ENCODE data around the gene TOPBP1. TPM values are rescaled to one million over a fixed set of nuclear protein-coding genes. Genes with fewer than 3 reads are reported as not detected.
"Not testable (repeated sequence)": the region's sequence is repeated elsewhere in the genome, so short reads cannot be mapped to it uniquely, and the experiment has no call there.

TOPBP1 gene
- polyA plus RNA-seq, 1 donor (not counting 4 experiments of a cell fraction or from before 2014, with no cell fraction given) = 26.1 TPM

- Histone ChIP-seq H3K79me2 (ENCODE audit: control insufficient read depth, insufficient read depth, low read length) (no peaks in the 10 kb centered on the region), H3K4me3 (ENCODE audit: control insufficient read depth in 2 of 3, extremely low read depth in 1 of 3, insufficient read depth in 2 of 3, low read depth in 1 of 3, low read length in 3 of 3) (no peak overlapping the region), H3K27ac (ENCODE audit: control insufficient read depth, insufficient read depth, low read length) (no peak overlapping the region), H3K4me1 (ENCODE audit: control insufficient read depth, extremely low read depth, insufficient read depth, low read length) (no peaks in the 10 kb centered on the region), H3K9ac (ENCODE audit: control insufficient read depth, extremely low read depth, insufficient read depth, low read length) (no peak overlapping the region), H4K20me1 (ENCODE audit: control insufficient read depth, extremely low read depth, insufficient read depth, low read length) (no peaks in the 10 kb centered on the region), H3K9me1 (ENCODE audit: control insufficient read depth, extremely low read depth, insufficient read depth, low read length) (no peaks in the 10 kb centered on the region), H3K27me3 (ENCODE audit: control insufficient read depth, extremely low read depth, insufficient read depth, low read length) (no peaks in the 10 kb centered on the region), H2AFZ (ENCODE audit: control insufficient read depth, low read length) (no peak overlapping the region), H3K4me2 (ENCODE audit: control insufficient read depth, extremely low read depth, insufficient read depth, low read depth, low read length) (no peak overlapping the region), H3K9me3 (ENCODE audit: control insufficient read depth, low read depth, low read length) (no peaks in the 10 kb centered on the region), H3K36me3 (ENCODE audit: control insufficient read depth in 2 of 2, extremely low read depth in 1 of 2, insufficient read depth in 2 of 2, low read length in 2 of 2) (no peaks in the 10 kb centered on the region)
- dilution Hi-C loops (cut with MboI; ENCODE audit: extremely low pct_ligation_motif_present, low sequenced_read_pairs) = no loop called here
- TF ChIP-seq EZH2 (IDR thresholded peaks at IDR 0.05; ENCODE audit: low read length) (no peak), CTCF (optimal IDR thresholded peaks at IDR 0.05 in 1 of 3, IDR thresholded peaks at IDR 0.05 in 1 of 3, conservative IDR thresholded peaks at IDR 0.05 in 1 of 3; ENCODE audit: extremely low read depth in 1 of 3, insufficient read depth in 2 of 3, low read length in 3 of 3) (no peak)
- DNase-seq (ENCODE audit: low read depth, low spot score) = no peak
- no peak for FAIRE-seq
Measured at GRCh38 chr3:133561679-133562078, 100.1 kb downstream of the TOPBP1 start.

- H3K36me3 ChIP-seq (ENCODE audit: control insufficient read depth in 2 of 2, extremely low read depth in 1 of 2, insufficient read depth in 2 of 2, low read length in 2 of 2); H3K9me3 ChIP-seq (ENCODE audit: control insufficient read depth, low read depth, low read length); H3K9ac ChIP-seq (ENCODE audit: control insufficient read depth, extremely low read depth, insufficient read depth, low read length); H3K4me3 ChIP-seq (ENCODE audit: control insufficient read depth in 2 of 3, extremely low read depth in 1 of 3, insufficient read depth in 2 of 3, low read depth in 1 of 3, low read length in 3 of 3); H3K4me1 ChIP-seq (ENCODE audit: control insufficient read depth, extremely low read depth, insufficient read depth, low read length); FAIRE-seq; H2AFZ ChIP-seq (ENCODE audit: control insufficient read depth, low read length); H3K27me3 ChIP-seq (ENCODE audit: control insufficient read depth, extremely low read depth, insufficient read depth, low read length); H3K27ac ChIP-seq (ENCODE audit: control insufficient read depth, insufficient read depth, low read length); dilution Hi-C loops (cut with MboI; ENCODE audit: extremely low pct_ligation_motif_present, low sequenced_read_pairs); H3K9me1 ChIP-seq (ENCODE audit: control insufficient read depth, extremely low read depth, insufficient read depth, low read length); H3K4me2 ChIP-seq (ENCODE audit: control insufficient read depth, extremely low read depth, insufficient read depth, low read depth, low read length); H3K79me2 ChIP-seq (ENCODE audit: control insufficient read depth, insufficient read depth, low read length); DNase-seq (ENCODE audit: low read depth, low spot score); H4K20me1 ChIP-seq (ENCODE audit: control insufficient read depth, extremely low read depth, insufficient read depth, low read length): not testable (repeated sequence)
Measured at GRCh38 chr3:133551589-133551988, 110.2 kb downstream of the TOPBP1 start.

Small RNA genes within 50 kb of the gene (small RNA-seq; reads per million reads assigned to genes)
- gene RF00438 (ENCODE audit: insufficient read length in 3 of 3, low read depth in 3 of 3, low replicate concordance in 1 of 3) (0 reads per million in 3 experiments), gene RNA5SP140 (ENCODE audit: insufficient read length in 3 of 3, low read depth in 3 of 3, low replicate concordance in 1 of 3) (0 reads per million in 3 experiments), gene RNU6-678P (ENCODE audit: insufficient read length in 3 of 3, low read depth in 3 of 3, low replicate concordance in 1 of 3) (0 reads per million in 3 experiments)

Other genes starting within 250 kb of the TOPBP1 start
- gene CDV3, start 88.3 kb downstream of the TOPBP1 start, polyA plus RNA-seq = 86.2 to 150 TPM (median 122 TPM) in 3 replicates
- 0.28 to 0.70 TPM (median 0.30 TPM) in 3 replicates for gene TF, start 84.5 kb upstream of the TOPBP1 start, polyA plus RNA-seq
- gene SRPRB, start 143.9 kb upstream of the TOPBP1 start, polyA plus RNA-seq = 55.9 to 73.8 TPM (median 60.2 TPM) in 3 replicates
- gene RAB6B, start 233.9 kb upstream of the TOPBP1 start, polyA plus RNA-seq = 2.2 to 5.5 TPM (median 2.9 TPM) in 3 replicates